H1 (cell line): ENCODE data around the gene MAGI2. TPM values are rescaled to one million over a fixed set of nuclear protein-coding genes. Genes with fewer than 3 reads are reported as not detected.

ENCODE experiments used
- BRCA1 ChIP-seq: IDR thresholded peaks from 2 replicates; pipeline ENCODE4 v1.6.1; 2012; ENCODE audit warnings: low read depth, low read length, improper control_type of control experiment
- EGR1 ChIP-seq: IDR thresholded peaks from 2 replicates; pipeline ENCODE4 v1.6.1; 2011; ENCODE audit warnings: low read depth, low read length, borderline replicate concordance
- EZH2 ChIP-seq: fragments of 200-600 bp; sonication (generic); IDR thresholded peaks from 2 replicates; pipeline ENCODE4 v1.7.1; 2012; ENCODE audit warnings: low read depth, mild to moderate bottlenecking, moderate library complexity, low read length, inconsistent platforms; ENCODE audit not compliant: severe bottlenecking
- SIRT6 ChIP-seq: IDR thresholded peaks from one replicate; pipeline ENCODE4 v1.7.1; 2012; ENCODE audit warnings: low read length, inconsistent platforms
- polyA plus RNA-seq, 7 experiments: library from polyadenylated mRNA; depleted of rRNA in 3 of 7; stranded (reverse) in 5 of 7; unstranded in 2 of 7; fragments of >200 nt in 5 of 7; fragments of 200-250 nt in 2 of 7; gene quantifications; 1 replicate in 5 of 7; 2 replicates in 1 of 7; 4 replicates in 1 of 7; pipeline versions ENCODE4 v1.2.1 to v1.2.3, GENCODE V29; 2011 to 2013; ENCODE audit warnings: missing spikeins in 2 of 7, mixed read lengths in 2 of 7
- total RNA-seq: library from RNA; stranded (reverse); fragmentation: NEBNext Ultra II Directional; extraction: Animal tissue kit (Norgen Biotek cat#: 25700); gene quantifications from 2 replicates; pipeline ENCODE4 v1.2.1, GENCODE V29; 2021
- TF ChIP-seq, protein P1 (sequence below): fragments of 300-600 bp; sonication (generic); IDR thresholded peaks from 2 replicates; pipeline ENCODE4 v1.7.1; 2012; ENCODE audit warnings: low read length, moderate library complexity, mild to moderate bottlenecking, inconsistent platforms; ENCODE audit not compliant: insufficient replicate concordance
- TF ChIP-seq, protein P2 (sequence below): IDR thresholded peaks from 2 replicates; pipeline ENCODE4 v1.6.1; 2012; ENCODE audit warnings: inconsistent platforms

MAGI2 gene
- total and polyA plus RNA-seq, 2 of the 8 experiments (the other 6 are each of a cell fraction or from before 2014, with no cell fraction given) = 6.0 to 27.3 TPM

DNA sequence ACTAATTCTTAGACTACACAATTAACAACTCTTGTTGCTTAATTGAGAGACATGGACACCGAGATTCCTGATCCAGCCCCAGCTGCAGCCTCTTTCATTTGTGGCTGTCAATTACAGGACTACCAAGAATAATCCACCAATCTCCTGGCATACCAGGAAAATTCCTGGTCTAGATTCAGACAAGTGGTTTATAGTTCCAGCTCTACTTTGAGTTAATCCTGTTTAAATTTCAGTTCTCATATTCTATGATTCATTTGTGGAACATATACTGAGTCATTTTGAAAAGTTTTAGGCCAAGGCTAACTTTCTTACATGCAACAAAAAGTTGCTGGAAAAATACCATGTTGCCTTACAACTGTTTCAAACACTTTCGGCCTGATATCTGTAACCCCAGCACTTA is 253.5 kb downstream of the MAGI2 start (continued):
- TF ChIP-seq, protein P1, sequence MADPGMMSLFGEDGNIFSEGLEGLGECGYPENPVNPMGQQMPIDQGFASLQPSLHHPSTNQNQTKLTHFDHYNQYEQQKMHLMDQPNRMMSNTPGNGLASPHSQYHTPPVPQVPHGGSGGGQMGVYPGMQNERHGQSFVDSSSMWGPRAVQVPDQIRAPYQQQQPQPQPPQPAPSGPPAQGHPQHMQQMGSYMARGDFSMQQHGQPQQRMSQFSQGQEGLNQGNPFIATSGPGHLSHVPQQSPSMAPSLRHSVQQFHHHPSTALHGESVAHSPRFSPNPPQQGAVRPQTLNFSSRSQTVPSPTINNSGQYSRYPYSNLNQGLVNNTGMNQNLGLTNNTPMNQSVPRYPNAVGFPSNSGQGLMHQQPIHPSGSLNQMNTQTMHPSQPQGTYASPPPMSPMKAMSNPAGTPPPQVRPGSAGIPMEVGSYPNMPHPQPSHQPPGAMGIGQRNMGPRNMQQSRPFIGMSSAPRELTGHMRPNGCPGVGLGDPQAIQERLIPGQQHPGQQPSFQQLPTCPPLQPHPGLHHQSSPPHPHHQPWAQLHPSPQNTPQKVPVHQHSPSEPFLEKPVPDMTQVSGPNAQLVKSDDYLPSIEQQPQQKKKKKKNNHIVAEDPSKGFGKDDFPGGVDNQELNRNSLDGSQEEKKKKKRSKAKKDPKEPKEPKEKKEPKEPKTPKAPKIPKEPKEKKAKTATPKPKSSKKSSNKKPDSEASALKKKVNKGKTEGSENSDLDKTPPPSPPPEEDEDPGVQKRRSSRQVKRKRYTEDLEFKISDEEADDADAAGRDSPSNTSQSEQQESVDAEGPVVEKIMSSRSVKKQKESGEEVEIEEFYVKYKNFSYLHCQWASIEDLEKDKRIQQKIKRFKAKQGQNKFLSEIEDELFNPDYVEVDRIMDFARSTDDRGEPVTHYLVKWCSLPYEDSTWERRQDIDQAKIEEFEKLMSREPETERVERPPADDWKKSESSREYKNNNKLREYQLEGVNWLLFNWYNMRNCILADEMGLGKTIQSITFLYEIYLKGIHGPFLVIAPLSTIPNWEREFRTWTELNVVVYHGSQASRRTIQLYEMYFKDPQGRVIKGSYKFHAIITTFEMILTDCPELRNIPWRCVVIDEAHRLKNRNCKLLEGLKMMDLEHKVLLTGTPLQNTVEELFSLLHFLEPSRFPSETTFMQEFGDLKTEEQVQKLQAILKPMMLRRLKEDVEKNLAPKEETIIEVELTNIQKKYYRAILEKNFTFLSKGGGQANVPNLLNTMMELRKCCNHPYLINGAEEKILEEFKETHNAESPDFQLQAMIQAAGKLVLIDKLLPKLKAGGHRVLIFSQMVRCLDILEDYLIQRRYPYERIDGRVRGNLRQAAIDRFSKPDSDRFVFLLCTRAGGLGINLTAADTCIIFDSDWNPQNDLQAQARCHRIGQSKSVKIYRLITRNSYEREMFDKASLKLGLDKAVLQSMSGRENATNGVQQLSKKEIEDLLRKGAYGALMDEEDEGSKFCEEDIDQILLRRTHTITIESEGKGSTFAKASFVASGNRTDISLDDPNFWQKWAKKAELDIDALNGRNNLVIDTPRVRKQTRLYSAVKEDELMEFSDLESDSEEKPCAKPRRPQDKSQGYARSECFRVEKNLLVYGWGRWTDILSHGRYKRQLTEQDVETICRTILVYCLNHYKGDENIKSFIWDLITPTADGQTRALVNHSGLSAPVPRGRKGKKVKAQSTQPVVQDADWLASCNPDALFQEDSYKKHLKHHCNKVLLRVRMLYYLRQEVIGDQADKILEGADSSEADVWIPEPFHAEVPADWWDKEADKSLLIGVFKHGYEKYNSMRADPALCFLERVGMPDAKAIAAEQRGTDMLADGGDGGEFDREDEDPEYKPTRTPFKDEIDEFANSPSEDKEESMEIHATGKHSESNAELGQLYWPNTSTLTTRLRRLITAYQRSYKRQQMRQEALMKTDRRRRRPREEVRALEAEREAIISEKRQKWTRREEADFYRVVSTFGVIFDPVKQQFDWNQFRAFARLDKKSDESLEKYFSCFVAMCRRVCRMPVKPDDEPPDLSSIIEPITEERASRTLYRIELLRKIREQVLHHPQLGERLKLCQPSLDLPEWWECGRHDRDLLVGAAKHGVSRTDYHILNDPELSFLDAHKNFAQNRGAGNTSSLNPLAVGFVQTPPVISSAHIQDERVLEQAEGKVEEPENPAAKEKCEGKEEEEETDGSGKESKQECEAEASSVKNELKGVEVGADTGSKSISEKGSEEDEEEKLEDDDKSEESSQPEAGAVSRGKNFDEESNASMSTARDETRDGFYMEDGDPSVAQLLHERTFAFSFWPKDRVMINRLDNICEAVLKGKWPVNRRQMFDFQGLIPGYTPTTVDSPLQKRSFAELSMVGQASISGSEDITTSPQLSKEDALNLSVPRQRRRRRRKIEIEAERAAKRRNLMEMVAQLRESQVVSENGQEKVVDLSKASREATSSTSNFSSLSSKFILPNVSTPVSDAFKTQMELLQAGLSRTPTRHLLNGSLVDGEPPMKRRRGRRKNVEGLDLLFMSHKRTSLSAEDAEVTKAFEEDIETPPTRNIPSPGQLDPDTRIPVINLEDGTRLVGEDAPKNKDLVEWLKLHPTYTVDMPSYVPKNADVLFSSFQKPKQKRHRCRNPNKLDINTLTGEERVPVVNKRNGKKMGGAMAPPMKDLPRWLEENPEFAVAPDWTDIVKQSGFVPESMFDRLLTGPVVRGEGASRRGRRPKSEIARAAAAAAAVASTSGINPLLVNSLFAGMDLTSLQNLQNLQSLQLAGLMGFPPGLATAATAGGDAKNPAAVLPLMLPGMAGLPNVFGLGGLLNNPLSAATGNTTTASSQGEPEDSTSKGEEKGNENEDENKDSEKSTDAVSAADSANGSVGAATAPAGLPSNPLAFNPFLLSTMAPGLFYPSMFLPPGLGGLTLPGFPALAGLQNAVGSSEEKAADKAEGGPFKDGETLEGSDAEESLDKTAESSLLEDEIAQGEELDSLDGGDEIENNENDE = no peak
- TF ChIP-seq EGR1 (no peak), EZH2 (no peak), BRCA1 (no peak), SIRT6 (no peak)
- TF ChIP-seq, protein P2, sequence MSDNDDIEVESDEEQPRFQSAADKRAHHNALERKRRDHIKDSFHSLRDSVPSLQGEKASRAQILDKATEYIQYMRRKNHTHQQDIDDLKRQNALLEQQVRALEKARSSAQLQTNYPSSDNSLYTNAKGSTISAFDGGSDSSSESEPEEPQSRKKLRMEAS = no peak
